Amygdala (tissue), 56 donors: ENCODE results near the gene BAZ1A.
"Not testable (repeated sequence)": the region's sequence is repeated elsewhere in the genome, so short reads cannot be mapped to it uniquely, and the experiment has no call there.

ENCODE experiments used
- DNase-seq, 56 donors: peaks; one replicate each; lab custom pipeline; 2025; lab: John Stamatoyannopoulos, UW

Gene BAZ1A

GRCh38 chr14:34792598-34792997 lies 82.6 kb downstream of the BAZ1A start:
- no peak for DNase-seq

GRCh38 chr14:34785223-34786006 lies 89.7 kb downstream of the BAZ1A start:
- DNase-seq = no peak

GRCh38 chr14:34782031-34782430 lies 93.1 kb downstream of the BAZ1A start:
- DNase-seq = no peak

- no peak for DNase-seq
Measured at GRCh38 chr14:34781242-34781641, 93.9 kb downstream of the BAZ1A start.

- DNase-seq = no peak
Measured at GRCh38 chr14:34780646-34781045, 94.5 kb downstream of the BAZ1A start.

- DNase-seq = no peak
Measured at GRCh38 chr14:34778744-34779143, 96.4 kb downstream of the BAZ1A start.

GRCh38 chr14:34776611-34777010 lies 98.5 kb downstream of the BAZ1A start:
- DNase-seq = no peak

- no peak for DNase-seq
Measured at GRCh38 chr14:34775922-34776321, 99.2 kb downstream of the BAZ1A start.

GRCh38 chr14:34775342-34775741 lies 99.8 kb downstream of the BAZ1A start:
- no peak for DNase-seq

- no peak for DNase-seq
Measured at GRCh38 chr14:34770901-34771300, 104.3 kb downstream of the BAZ1A start.

- no peak for DNase-seq
Measured at GRCh38 chr14:34766606-34767005, 108.6 kb downstream of the BAZ1A start.

GRCh38 chr14:34766060-34766459 lies 109.1 kb downstream of the BAZ1A start:
- no peak for DNase-seq

GRCh38 chr14:34755215-34755614 lies 119.9 kb downstream of the BAZ1A start:
- DNase-seq = no peak

GRCh38 chr14:34754687-34755086 lies 120.5 kb downstream of the BAZ1A start:
- DNase-seq = no peak

GRCh38 chr14:34750670-34751069 lies 124.5 kb downstream of the BAZ1A start:
- DNase-seq = no peak

- DNase-seq = no peak
Measured at GRCh38 chr14:34750233-34750632, 124.9 kb downstream of the BAZ1A start.

GRCh38 chr14:34749408-34749807 lies 125.8 kb downstream of the BAZ1A start:
- DNase-seq = no peak

- no peak for DNase-seq
Measured at GRCh38 chr14:34742270-34743115, 132.7 kb downstream of the BAZ1A start.

- DNase-seq = no peak
Measured at GRCh38 chr14:34741840-34742239, 133.3 kb downstream of the BAZ1A start.

GRCh38 chr14:34740139-34740538 lies 135.0 kb downstream of the BAZ1A start:
- DNase-seq = not testable (repeated sequence)

- not testable (repeated sequence) for DNase-seq
Measured at GRCh38 chr14:34737079-34737478, 138.1 kb downstream of the BAZ1A start.

GRCh38 chr14:34733245-34733644 lies 141.9 kb downstream of the BAZ1A start:
- no peak for DNase-seq
